Right forelimb (tissue), 1 donor: ENCODE measurements around the gene RILP.

Source experiments
- DNase-seq: peaks from one replicate; pipeline ENCODE4 v3.0.0-alpha.2; 2018

The RILP gene

DNA sequence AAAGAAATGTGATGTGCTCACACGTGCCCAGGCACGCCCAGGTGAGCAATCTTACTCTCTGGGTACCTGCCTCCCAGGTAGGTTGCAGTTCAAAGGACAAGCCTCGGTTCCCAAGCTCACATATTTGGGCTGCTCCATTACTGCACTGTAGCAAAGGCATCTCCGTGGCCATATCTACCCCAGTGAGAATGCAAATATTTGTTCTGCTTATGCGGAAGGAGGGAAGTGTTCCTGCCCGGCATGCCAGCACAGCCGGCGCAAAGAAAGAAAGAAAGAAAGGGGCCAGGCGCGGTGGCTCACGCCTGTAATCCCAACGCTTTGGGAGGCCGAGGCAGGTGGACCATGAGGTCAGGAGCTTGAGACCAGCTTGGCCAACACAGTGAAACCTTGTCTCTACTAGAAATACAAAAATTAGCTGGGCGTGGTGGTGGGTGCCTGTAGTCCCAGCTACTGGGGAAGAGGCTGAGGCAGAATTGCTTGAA lies 51.8 kb downstream of the RILP start:
- DNase-seq, result no peak
